NCI-H2107 treated with DMSO at 0.1 percent for 48 hours (cell line): Measurements from ENCODE around the gene CCSER2.
"Not testable (repeated sequence)": the region's sequence is repeated elsewhere in the genome, so short reads cannot be mapped to it uniquely, and the experiment has no call there.

Source experiments
- DNase-seq: peaks from one replicate; lab custom pipeline; 2025; ENCODE audit not compliant: unreplicated experiment; lab: John Stamatoyannopoulos, UW

Gene CCSER2

GRCh38 chr10:84429926-84430520 is 101.6 kb downstream of the CCSER2 start:
- DNase-seq: no peak

- no peak for DNase-seq
Measured at GRCh38 chr10:84432891-84433290, 104.5 kb downstream of the CCSER2 start.

GRCh38 chr10:84440781-84441180 is 112.4 kb downstream of the CCSER2 start:
- DNase-seq: no peak

DNA sequence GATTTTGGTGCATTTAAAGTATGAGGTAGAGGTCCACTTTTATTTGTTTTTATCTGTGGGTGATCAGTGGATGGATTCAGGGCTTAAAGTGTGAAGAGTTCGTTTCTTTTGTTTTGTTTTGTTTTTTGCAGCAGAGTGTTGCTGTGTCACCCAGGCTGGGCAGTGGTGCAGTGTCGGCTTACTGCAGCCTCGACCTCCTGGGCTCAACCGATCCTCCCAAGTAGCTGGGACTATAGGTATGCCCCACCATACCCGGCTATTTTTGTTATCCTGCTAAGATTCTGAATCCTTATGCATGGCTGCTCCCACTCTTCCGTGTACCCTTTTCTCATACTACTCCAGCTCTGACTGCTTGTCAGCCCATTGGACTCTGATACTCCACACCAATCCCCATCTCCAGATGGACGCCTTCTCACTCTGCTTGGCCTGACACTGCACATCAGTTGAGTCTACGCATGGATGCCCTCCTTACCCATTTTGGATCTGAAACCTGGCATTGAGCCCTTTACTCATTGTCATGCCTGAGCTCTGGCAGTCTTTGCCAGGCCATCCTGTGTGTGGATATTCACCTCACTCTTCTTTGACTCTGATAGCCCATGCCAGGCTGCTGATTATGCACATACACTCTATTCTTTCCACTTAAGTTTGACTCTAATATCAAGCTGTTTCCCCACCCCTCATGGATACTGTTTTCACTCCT is 119.5 kb downstream of the CCSER2 start:
- DNase-seq: no peak

DNA sequence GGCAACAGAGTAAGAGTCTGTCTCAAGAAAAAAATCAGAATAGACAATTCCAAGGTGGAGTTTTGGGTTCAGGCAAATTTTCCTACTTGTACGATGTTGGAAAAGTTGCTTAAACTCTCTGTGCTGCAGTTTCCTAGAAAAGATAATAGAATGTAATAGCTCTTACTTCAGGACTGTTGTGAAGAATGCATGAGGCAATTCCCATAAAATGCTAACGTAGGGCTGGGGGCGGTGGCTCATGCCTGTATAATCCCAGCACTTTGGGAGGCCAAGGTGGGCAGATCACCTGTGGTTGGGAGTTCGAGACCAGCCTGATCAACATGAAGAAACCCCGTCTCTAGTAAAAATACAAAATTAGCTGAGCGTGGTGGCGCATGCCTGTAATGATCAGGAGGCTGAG is 121.0 kb downstream of the CCSER2 start:
- not testable (repeated sequence) for DNase-seq

DNA sequence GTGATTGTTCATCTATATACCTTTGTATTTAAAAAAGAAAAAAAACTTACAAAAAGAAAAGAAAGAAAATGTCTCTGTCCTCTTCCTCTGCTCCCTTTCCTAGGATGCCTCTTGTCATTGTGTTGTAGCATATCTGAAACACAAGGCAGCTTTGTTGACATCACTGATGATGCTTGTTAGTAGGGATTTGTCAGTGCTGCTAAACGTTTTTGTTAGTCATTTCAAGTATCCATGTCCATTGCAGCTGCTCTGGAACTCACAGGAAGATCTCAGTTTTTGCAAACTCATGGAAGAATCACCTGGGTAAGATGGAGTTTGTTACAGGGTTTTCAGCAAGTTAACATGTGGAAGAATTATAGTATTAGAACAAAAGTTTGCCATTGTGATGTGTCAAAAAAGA is 123.6 kb downstream of the CCSER2 start:
- no peak for DNase-seq

GRCh38 chr10:84453303-84453702 is 124.9 kb downstream of the CCSER2 start:
- DNase-seq: no peak

DNA sequence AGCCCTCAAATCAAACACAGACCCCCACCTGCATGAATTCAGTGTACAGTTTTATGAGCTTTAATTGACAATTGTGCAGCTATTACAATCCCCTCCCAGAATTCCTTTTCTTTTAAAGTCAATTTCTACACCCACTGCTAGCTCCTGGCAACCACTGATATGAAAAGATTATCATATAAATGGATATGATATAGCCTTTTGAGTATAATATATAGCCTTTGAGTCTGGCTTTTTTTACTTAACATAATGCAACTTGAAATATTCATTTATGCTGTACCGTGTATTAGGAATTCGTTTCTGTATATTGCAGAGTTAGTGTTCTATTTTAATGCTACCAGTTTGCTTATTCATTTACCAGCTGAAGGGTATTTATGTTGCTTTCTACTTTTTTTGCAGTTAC is 127.7 kb downstream of the CCSER2 start:
- no peak for DNase-seq

GRCh38 chr10:84460520-84460919 is 132.1 kb downstream of the CCSER2 start:
- DNase-seq: no peak

- DNase-seq: no peak
Measured at GRCh38 chr10:84469470-84469869, 141.1 kb downstream of the CCSER2 start.

- DNase-seq: no peak
Measured at GRCh38 chr10:84473136-84473535, 144.7 kb downstream of the CCSER2 start.

DNA sequence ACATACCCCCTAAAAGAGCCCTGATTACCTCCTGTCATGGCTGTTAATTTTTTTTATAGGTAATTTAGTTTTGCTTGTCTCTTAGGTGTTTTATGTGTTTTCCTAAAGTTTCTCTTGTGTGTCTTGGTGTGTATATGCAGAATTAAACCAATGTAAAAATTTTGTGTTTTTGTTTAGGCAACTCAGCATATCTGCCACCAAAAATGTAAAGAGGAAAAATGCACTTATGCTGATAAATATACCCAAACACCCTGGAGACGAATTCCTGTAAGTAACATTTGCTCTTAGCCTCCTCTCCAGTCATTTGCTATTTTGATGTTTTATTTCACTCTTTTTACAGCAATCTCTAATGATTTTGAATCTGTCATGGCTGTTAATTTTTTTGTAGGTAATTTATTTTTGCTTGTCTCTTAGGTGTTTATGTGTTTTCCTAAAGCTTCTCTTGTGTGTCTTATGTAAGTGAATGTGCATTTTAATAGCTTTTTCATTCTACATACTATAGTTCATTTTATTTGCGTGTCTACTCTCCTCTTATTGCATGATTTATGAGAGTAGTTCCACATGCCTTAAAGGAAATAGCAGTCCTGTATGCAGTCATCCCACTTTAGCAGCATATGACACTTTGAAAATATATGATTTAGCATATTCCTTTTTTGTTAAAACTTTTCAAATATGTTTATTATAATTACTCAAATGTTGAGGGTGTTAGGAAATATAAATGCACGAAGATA is 149.2 kb downstream of the CCSER2 start:
- DNase-seq: no peak

- no peak for DNase-seq
Measured at GRCh38 chr10:84478151-84478550, 149.8 kb downstream of the CCSER2 start.

DNA sequence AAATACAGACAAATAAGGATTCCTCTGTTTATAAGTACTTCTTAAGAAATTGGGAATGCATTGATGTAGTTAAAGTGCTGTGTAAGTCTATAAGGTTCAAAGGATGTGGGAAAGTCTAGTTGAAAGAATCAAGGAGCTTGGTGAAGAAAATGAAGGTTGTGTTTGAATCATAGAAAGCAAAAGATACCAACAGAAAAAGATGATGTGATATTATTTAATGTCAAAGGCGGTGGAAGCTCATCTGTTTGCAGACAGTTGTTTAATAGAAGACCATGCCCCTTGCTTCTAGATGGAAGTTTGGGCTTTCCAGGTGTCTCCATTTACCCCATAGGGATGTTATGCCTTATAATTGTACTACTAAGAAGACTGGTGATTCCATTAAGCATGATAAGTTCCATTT is 150.3 kb downstream of the CCSER2 start:
- no peak for DNase-seq

DNA sequence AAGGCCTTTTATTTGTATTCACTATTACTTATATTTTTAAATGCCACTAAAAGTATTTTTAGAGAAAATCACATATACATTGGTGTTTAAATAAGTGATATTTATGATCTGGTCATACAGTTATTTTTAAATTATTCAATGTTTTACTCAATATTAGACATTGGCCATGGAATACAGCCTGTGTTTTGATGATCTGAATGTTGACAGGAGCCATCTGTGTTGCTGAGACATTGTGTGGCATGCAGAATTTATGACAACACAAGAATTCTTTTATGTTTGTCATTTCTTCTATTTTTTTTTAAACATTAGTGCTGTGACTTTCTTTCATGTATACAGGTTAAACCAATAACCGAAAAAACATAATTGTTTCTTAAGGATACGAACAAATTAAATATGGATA is 156.2 kb downstream of the CCSER2 start:
- no peak for DNase-seq

GRCh38 chr10:84493361-84493760 is 165.0 kb downstream of the CCSER2 start:
- DNase-seq: no peak

- DNase-seq: no peak
Measured at GRCh38 chr10:84493951-84494848, 165.8 kb downstream of the CCSER2 start.

DNA sequence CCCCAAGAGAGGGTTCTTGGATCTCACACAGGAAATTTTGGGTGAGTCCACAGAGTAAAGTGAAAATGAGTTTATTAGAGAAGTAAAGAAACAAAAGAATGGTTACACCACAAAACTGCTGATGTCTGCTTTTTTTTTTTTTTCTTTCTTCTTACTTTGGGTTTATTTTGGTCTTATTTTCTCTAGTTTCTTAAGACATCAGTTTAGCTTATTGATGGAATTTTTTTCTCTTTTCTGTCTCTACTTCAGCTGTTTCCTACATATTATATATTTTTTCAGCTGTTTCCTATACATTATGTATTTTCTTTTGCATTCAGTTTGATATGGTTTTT is 166.4 kb downstream of the CCSER2 start:
- DNase-seq: no peak

DNA sequence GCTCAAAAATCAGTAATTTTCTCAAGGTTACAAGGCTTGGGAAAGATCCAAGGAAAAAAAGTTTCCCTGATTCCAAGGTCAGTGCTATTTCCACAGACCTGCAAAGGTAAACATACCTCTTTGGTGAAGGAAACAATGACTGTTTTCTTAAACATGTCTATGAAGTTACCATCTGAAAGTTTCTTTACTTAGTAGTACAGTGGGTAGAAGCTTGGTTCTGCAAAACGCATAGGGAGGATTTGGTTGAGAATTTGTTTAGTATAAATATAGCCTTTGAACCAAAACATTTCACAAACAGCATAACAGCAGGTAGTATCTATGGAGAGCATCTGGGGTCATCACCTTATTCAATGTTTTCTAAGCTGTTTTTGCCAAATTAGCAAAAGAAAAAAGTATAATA is 169.6 kb downstream of the CCSER2 start:
- no peak for DNase-seq

DNA sequence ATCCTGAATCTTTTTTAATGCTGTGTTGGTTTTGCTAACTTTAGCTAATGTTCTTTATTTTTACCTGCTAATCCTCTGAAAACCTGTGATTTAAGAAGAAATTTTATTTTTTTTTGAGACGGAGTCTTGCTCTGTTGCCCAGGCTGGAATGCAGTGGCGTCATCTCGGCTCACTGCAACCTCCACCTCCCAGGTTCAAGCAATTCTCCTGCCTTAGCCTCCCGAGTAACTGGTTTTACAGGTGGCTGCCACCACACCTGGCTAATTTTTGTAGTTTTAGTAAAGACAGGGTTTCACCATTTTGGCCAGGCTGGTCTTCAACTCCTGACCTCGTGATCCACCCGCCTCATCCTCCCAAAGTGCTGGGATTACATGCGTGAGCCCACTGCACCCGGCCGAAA is 170.7 kb downstream of the CCSER2 start:
- not testable (repeated sequence) for DNase-seq

- DNase-seq: peak; percentile 1
Measured at GRCh38 chr10:84499846-84500245, 171.5 kb downstream of the CCSER2 start.
